Ovary (tissue), 9 donors: ENCODE results near the gene VWA3B. TPM values are rescaled to one million over a fixed set of nuclear protein-coding genes. Genes with fewer than 3 reads are reported as not detected.

Source experiments
- DNase-seq, 5 donors: peaks; one replicate each; pipeline ENCODE4 v3.0.0-alpha.2; 2019 to 2020
- H3K27ac ChIP-seq, 2 donors: fragments of 200-600 bp; one replicate each; pipeline versions ENCODE4 v1.5.1 to v1.8.0; 2019 to 2022
- H3K27me3 ChIP-seq: fragments of 200-600 bp; one replicate; pipeline ENCODE4 v1.8.0; 2022
- H3K36me3 ChIP-seq: fragments of 200-600 bp; sonication (generic); one replicate; pipeline ENCODE4 v1.5.1; 2019
- H3K4me1 ChIP-seq: one replicate; pipeline ENCODE4 v1.8.1; 2013; ENCODE audit warnings: mild to moderate bottlenecking, moderate library complexity; ENCODE audit not compliant: insufficient read depth
- H3K4me3 ChIP-seq: fragments of 200-600 bp; sonication (generic); one replicate; pipeline ENCODE4 v1.5.1; 2017
- H3K9me3 ChIP-seq, 2 donors: fragments of 200-600 bp in 1 of 2; sonication (generic) in 1 of 2; one replicate each; pipeline versions ENCODE4 v1.5.1 to v1.8.1; 2013 to 2019; ENCODE audit warnings: mild to moderate bottlenecking in 1 of 2, moderate library complexity in 1 of 2
- EP300 ChIP-seq: sonication (generic); formaldehyde crosslinking; IDR thresholded peaks from one replicate; pipeline ENCODE4 v1.6.1; 2017; ENCODE audit warnings: antibody characterized with exemption
- POLR2A ChIP-seq: fragments of 450-650 bp; IDR thresholded peaks from one replicate; pipeline ENCODE4 v1.6.1; 2017; ENCODE audit warnings: antibody characterized with exemption, mild to moderate bottlenecking, moderate library complexity
- WGBS, 3 donors: extraction: QIAGEN DNeasy Blood & Tissue Kit in 1 of 3; methylation state at CpG; one replicate each; pipeline versions ENCODE4 v1.1.5 to v1.1.7; 2013 to 2017; 5-methylcytosine and 5-hydroxymethylcytosine counted together
- intact Hi-C, 4 donors: fragments of 100-400 bp; cut with DNase I; formaldehyde crosslinking; loops; one replicate each; pipeline versions ENCODE4 v1.11.0 to v1.15.1; 2022 to 2023
- polyA plus RNA-seq, 2 donors: library from polyadenylated mRNA; stranded (reverse); fragments of 200-250 nt in 1 of 2; fragments of 350-450 nt in 1 of 2; fragmentation: Illumina TruSeq in 1 of 2; extraction: RNeasy Lipid Tissue Mini Kit (QIAGEN cat#74804) in 1 of 2; gene quantifications; one replicate each; pipeline ENCODE4 v1.2.3, GENCODE V29; 2013 to 2014
- total RNA-seq, 7 donors: library from RNA; depleted of rRNA in 2 of 7; stranded (reverse); fragments of >200 nt in 2 of 7; fragmentation: NEBNext Ultra II Directional in 3 of 7; extraction: Animal tissue kit (Norgen Biotek cat#: 25700) in 3 of 7; gene quantifications; one replicate each; pipeline versions ENCODE4 v1.1.0 to v1.2.4, GENCODE V29; 2016 to 2023
- TF ChIP-seq, protein P1 (sequence below), 3 donors: fragments of 450-650 bp in 2 of 3; fragments of 200-600 bp in 1 of 3; IDR thresholded peaks; one replicate each; pipeline versions ENCODE4 v1.5.1 to v1.8.0; 2016 to 2022; ENCODE audit warnings: antibody characterized with exemption in 3 of 3, mild to moderate bottlenecking in 1 of 3
- donor health status: DM: no; HTN: no; CAD: no; lungs with moderate emphysema.
- donor health status: DM: no; HTN: no; CAD: no.
- donor health status: Bipolar disorder and iron deficiency.
- donor health status: DM: yes; HTN: yes; CAD: no.
- donor health status: DM: no; HTN: no; CAD: no.
- donor health status: DM: yes; HTN: yes; CAD: no.

VWA3B gene
- total and polyA plus RNA-seq, 9 donors, result 0.56 to 15.7 (median 1.1) TPM

DNA sequence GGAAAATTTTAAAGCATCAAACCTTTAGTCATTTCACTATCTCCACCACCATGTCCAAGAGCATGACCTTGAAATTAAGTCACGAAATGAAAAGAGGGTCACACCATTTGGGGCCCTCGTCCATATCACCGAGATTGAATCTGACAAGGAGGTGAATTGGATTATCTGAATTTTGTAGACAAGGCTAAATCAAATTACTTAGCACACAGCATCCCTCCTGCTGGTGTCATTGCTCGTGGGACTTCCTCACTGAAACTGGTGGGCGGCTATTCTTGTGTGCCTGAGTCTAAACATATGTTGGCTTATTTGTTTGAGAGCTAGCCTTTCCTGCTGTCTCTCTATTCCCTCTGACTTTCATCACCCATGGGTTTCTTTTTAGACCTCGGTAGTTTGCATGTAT, 194.6 kb downstream of the VWA3B start:
- H3K4me1 ChIP-seq, result no peaks in the 10 kb centered on the region
- no peak overlapping the region for H3K27ac ChIP-seq
- WGBS, 3 donors, result 83 to 90% (median 88%) methylated on average over 6 of the region's 6 CpGs
- no peaks in the 10 kb centered on the region for H3K9me3 ChIP-seq
- DNase-seq, result no peak
- intact Hi-C loops, result no loop called here
- H3K36me3 ChIP-seq, result no peaks in the 10 kb centered on the region
- TF ChIP-seq EP300 (no peak), POLR2A (no peak)
- TF ChIP-seq, protein P1, sequence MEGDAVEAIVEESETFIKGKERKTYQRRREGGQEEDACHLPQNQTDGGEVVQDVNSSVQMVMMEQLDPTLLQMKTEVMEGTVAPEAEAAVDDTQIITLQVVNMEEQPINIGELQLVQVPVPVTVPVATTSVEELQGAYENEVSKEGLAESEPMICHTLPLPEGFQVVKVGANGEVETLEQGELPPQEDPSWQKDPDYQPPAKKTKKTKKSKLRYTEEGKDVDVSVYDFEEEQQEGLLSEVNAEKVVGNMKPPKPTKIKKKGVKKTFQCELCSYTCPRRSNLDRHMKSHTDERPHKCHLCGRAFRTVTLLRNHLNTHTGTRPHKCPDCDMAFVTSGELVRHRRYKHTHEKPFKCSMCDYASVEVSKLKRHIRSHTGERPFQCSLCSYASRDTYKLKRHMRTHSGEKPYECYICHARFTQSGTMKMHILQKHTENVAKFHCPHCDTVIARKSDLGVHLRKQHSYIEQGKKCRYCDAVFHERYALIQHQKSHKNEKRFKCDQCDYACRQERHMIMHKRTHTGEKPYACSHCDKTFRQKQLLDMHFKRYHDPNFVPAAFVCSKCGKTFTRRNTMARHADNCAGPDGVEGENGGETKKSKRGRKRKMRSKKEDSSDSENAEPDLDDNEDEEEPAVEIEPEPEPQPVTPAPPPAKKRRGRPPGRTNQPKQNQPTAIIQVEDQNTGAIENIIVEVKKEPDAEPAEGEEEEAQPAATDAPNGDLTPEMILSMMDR (IDR thresholded peaks at IDR 0.05), result no peak
- no peaks in the 10 kb centered on the region for H3K27me3 ChIP-seq
- H3K4me3 ChIP-seq, result no peak overlapping the region

DNA sequence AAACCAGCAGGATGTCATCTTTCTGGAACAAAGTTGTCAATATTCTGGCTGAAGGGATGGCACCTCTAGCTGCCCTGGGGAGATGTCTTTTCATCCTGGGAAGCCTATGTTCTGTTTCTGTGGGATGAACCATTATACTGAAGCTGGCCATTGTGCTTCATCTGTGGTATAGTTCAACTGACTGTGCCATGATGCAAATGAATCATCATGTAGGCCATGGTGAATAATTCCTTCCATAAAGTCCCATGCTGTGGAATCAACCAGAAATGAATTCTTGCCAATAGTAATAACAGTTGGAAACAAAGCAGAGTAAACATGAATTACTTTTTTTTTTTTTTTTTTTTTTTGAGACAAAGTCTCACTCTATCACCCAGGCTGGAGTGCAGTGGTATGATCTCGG, 195.1 kb downstream of the VWA3B start:
- DNase-seq, result no peak
- WGBS, 3 donors, result 92 to 100% (median 97%) methylated on average over 1 of the region's 1 CpG
- TF ChIP-seq, protein P1 (IDR thresholded peaks at IDR 0.05), result no peak
- TF ChIP-seq EP300 (no peak), POLR2A (no peak)
- intact Hi-C loops, result no loop called here
- Histone ChIP-seq H3K4me3 (no peak overlapping the region), H3K4me1 (no peaks in the 10 kb centered on the region), H3K9me3 (no peaks in the 10 kb centered on the region), H3K27ac (no peak overlapping the region), H3K36me3 (no peaks in the 10 kb centered on the region), H3K27me3 (no peaks in the 10 kb centered on the region)

DNA sequence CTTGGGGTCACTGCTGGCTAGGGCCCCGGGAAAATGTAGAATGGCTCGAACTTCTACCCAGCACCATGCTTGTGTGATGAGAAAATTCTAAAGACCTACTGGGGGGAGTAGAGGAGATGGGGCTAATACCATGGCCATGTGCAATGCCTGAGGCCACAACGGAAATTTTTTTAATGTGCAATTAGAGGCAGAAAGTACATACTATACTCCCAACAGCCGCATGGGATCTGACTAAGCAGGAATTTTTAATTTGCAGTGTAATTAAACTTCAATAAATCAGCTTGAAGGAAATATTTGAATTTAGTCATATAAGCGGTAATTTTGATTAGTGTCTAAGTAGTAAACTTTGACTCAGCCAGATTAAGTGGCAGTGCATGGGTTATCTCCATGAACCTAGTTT, 206.1 kb downstream of the VWA3B start:
- 76 to 91% (median 88%) methylated on average over 5 of the region's 5 CpGs for WGBS, 3 donors
- no peak overlapping the region for H3K4me3 ChIP-seq
- no peak for DNase-seq
- no peak overlapping the region for H3K27ac ChIP-seq
- no peaks in the 10 kb centered on the region for H3K9me3 ChIP-seq
- H3K27me3 ChIP-seq, result no peaks in the 10 kb centered on the region
- no peaks in the 10 kb centered on the region for H3K4me1 ChIP-seq
- TF ChIP-seq EP300 (no peak), POLR2A (no peak)
- TF ChIP-seq, protein P1 (IDR thresholded peaks at IDR 0.05), result no peak
- H3K36me3 ChIP-seq, result no peaks in the 10 kb centered on the region
- intact Hi-C loops, result no loop called here

DNA sequence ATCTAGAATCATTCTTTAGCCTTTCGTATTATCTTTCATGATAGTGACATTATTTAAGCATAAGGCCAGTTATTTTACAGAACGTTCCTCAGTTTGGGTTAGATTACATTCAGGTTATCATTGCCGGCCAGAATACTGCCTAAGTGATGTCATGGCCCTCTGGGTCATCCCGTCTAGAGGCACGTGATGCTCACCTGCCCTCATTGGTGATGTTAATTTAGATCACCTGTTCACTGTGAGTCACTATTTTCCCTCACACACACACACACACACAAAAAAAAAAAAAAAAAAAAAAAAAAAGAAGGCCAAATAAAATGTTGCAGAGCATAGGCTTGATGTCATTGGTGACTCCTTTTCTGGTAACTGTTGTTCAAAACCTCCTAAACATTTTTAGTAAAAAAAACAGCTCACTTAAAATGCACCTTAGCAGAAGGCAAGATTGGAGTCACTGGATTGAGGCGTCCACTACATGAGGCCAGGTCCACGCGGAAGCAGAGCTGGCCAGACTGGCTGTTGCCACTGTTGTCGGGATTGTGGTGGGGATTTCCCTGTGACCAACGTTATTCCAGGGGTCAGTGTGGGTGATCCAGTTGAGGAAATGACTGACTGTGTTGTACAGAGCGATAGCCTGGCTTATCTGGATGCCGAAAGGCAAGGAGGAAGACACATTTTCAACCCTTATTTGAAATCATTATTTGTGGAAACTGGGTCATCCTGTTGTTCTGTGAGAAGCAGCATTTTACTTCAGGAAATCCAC, 207.1 kb downstream of the VWA3B start:
- Histone ChIP-seq H3K9me3 (no peaks in the 10 kb centered on the region), H3K27ac (no peak overlapping the region), H3K27me3 (no peaks in the 10 kb centered on the region), H3K4me3 (no peak overlapping the region), H3K36me3 (no peaks in the 10 kb centered on the region), H3K4me1 (no peaks in the 10 kb centered on the region)
- intact Hi-C loops, result no loop called here
- DNase-seq, result no peak
- no peak for TF ChIP-seq EP300
- TF ChIP-seq, protein P1 (IDR thresholded peaks at IDR 0.05), result no peak
- 76 to 77% (median 77%) methylated on average over 12 of the region's 12 CpGs for WGBS, 3 donors
